Mucosa of descending colon (tissue), 3 donors: Measurements from ENCODE around the gene RALA. TPM values are rescaled to one million over a fixed set of nuclear protein-coding genes. Genes with fewer than 3 reads are reported as not detected.

Experiments
- ATAC-seq: fragments of 200-7000 bp; cut with Tn5 transposase; one replicate; pipeline ENCODE4 v1.9.1; 2020; ENCODE audit warnings: mild to moderate bottlenecking, moderate library complexity
- DNase-seq, 3 donors: peaks; one replicate each; pipeline ENCODE4 v3.0.0-alpha.2; 2020
- H3K36me3 ChIP-seq: fragments of 200-600 bp; one replicate; pipeline ENCODE4 v1.8.0; 2021; ENCODE audit warnings: low read depth, mild to moderate bottlenecking
- H3K4me1 ChIP-seq: fragments of 200-600 bp; one replicate; pipeline ENCODE4 v1.8.0; 2021; ENCODE audit warnings: low read depth, mild to moderate bottlenecking
- H3K4me3 ChIP-seq: fragments of 200-600 bp; one replicate; pipeline ENCODE4 v1.8.0; 2021; ENCODE audit warnings: mild to moderate bottlenecking
- H3K9me3 ChIP-seq: fragments of 200-600 bp; one replicate; pipeline ENCODE4 v1.8.0; 2021; ENCODE audit warnings: mild to moderate bottlenecking
- intact Hi-C, 2 donors: fragments of 100-400 bp; cut with DNase I in 1 of 2; cut with micrococcal nuclease in 1 of 2; formaldehyde crosslinking; loops; one replicate each; pipeline versions ENCODE4 v1.11.0 to v1.11.1; 2022; cut with DNase I, micrococcal nuclease
- total RNA-seq, 3 donors: library from RNA; stranded (reverse); fragmentation: NEBNext Ultra II Directional in 2 of 3; extraction: Animal tissue kit (Norgen Biotek cat#: 25700) in 2 of 3; gene quantifications; one replicate each; pipeline versions ENCODE4 v1.2.1 to v1.2.4, GENCODE V29; 2021 to 2023
- TF ChIP-seq, protein P1 (sequence below): fragments of 200-600 bp; IDR thresholded peaks from one replicate; pipeline ENCODE4 v1.8.0; 2022; ENCODE audit warnings: antibody characterized with exemption, mild to moderate bottlenecking
- donor health status: DM: no; HTN: no; CAD: no; lungs with moderate emphysema.
- donor health status: DM: no; HTN: no; CAD: no.
- donor health status: DM: no; HTN: yes; CAD: no.

RALA gene
- total RNA-seq, 3 donors from 2014 or later, result 35.6 to 52.5 (median 50.3) TPM

DNA sequence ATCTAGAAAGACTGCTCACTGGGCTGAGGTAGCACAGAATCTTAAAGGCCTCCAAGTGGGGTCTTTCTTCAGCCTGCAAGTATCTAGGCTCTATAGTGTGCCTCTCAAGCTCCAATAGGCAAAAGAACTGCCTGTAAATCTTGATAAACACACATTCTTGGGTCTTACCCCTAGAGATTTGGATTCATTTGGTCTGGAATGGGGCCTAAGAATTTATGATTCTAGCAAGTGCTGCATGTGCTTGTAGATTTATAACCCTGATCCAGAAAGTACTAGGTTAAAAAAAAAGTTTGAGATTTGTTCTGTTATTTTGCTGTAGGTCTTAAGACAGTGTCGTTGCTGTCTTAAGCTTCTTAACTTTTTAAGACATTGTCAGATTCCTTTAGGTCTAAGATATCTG, 74.1 kb downstream of the RALA start:
- TF ChIP-seq, protein P1, sequence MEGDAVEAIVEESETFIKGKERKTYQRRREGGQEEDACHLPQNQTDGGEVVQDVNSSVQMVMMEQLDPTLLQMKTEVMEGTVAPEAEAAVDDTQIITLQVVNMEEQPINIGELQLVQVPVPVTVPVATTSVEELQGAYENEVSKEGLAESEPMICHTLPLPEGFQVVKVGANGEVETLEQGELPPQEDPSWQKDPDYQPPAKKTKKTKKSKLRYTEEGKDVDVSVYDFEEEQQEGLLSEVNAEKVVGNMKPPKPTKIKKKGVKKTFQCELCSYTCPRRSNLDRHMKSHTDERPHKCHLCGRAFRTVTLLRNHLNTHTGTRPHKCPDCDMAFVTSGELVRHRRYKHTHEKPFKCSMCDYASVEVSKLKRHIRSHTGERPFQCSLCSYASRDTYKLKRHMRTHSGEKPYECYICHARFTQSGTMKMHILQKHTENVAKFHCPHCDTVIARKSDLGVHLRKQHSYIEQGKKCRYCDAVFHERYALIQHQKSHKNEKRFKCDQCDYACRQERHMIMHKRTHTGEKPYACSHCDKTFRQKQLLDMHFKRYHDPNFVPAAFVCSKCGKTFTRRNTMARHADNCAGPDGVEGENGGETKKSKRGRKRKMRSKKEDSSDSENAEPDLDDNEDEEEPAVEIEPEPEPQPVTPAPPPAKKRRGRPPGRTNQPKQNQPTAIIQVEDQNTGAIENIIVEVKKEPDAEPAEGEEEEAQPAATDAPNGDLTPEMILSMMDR, result no peak
- H3K4me3 ChIP-seq, result no peak overlapping the region
- DNase-seq (no peak), ATAC-seq (no peak)
- intact Hi-C loops, result no loop called here
- no peaks in the 10 kb centered on the region for H3K9me3 ChIP-seq
- no peaks in the 10 kb centered on the region for H3K36me3 ChIP-seq
- peaks cover 3% of the 10 kb centered on the region for H3K4me1 ChIP-seq

DNA sequence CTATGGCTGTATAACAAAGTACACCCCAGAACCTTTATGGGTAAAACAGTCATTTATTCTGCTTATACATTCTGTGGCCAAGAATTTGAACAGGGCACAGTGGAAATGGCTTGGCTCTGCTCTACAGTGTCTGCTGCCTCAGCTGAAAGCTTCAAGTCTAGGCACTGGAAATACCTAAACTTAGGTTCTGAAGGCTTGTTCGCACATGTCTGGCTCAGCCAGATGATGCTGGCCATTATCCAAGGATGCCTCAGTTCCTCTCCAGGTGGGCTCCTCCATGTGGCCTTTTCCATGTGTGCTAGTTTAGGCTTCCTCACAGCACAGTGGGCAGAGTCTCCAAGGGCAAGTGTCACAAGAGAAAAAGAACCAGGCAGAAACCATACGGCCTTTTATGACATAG, 76.8 kb downstream of the RALA start:
- Histone ChIP-seq H3K9me3 (no peaks in the 10 kb centered on the region), H3K4me1 (peaks cover 3% of the 10 kb centered on the region), H3K4me3 (no peak overlapping the region), H3K36me3 (no peaks in the 10 kb centered on the region)
- intact Hi-C loops, result no loop called here
- ATAC-seq, result no peak
- TF ChIP-seq, protein P1, result no peak
- DNase-seq, result no peak

DNA sequence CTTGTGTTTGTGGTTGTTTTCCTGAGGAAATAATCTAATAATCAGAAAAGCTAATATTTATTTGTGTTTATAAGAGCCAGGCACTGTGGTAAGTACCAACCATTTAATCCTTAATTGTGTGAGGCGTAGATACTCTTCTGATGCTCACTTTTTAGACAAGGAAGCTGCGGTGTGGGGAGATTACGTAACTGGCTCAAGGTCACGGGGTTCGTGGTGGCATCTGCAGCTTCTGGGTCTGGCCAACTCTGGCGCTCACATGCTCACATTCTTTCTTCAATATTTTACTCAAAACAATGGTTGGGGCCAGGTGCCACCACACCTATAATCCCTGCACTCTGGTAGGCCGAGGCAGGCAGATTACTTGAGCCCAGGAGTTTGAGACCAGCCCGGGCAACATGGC, 77.6 kb downstream of the RALA start:
- Histone ChIP-seq H3K4me1 (peaks cover 3% of the 10 kb centered on the region), H3K9me3 (no peaks in the 10 kb centered on the region), H3K36me3 (no peaks in the 10 kb centered on the region), H3K4me3 (no peak overlapping the region)
- intact Hi-C loops, result no loop called here
- ATAC-seq (no peak), DNase-seq (peak in 2 of 3 donors; percentile 41 to 55)
- TF ChIP-seq, protein P1, result no peak

DNA sequence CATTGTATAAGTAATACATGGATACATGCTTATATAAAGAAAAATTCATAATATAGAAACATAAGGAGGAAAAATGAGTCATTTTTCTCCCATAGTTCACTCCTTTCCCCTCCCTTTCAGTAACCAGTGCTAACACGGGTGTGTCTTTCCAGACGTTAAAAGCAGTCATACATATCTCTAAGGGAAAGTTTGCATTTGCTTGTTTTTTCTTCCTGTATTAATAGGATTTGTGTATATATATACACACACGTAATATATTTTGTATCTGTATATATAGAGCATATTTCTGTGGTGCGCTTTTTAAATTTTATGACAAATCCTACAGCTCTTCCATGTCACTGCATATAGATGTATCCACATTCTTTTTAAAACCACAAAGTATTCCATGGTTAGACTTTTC, 78.8 kb downstream of the RALA start:
- ATAC-seq, result peak; percentile 82
- intact Hi-C loops, result no loop called here
- no peaks in the 10 kb centered on the region for H3K9me3 ChIP-seq

DNA sequence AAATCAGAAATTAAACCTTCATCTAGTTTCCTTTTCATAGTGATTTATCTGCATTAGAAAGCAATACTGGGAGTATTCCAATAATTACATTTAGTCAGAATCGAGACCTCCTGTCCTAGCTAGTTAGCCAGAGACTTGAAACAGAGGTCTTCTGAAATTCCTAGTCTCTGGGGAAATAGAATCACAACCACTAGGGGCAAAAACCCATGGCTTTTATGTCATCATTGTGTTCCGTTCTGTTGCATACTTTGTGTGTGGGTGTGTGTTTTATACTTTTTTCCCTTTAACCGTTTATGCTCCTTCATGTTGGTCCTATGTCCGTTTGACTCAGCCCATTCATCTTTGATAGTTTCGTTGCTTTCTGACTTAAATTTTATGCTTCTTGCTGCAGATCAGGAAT, 79.8 kb downstream of the RALA start:
- Histone ChIP-seq H3K9me3 (no peaks in the 10 kb centered on the region), H3K4me1 (peaks cover 3% of the 10 kb centered on the region), H3K36me3 (no peaks in the 10 kb centered on the region), H3K4me3 (no peak overlapping the region)
- DNase-seq, result no peak
- intact Hi-C loops, result no loop called here
- TF ChIP-seq, protein P1, result no peak
- ATAC-seq, result no peak

More for the DNA sequence above, 78.8 kb downstream of the RALA start:
- no peak overlapping the region for H3K4me3 ChIP-seq
- DNase-seq, result no peak
- TF ChIP-seq, protein P1, result no peak
- H3K4me1 ChIP-seq, result peaks cover 3% of the 10 kb centered on the region
- no peaks in the 10 kb centered on the region for H3K36me3 ChIP-seq

DNA sequence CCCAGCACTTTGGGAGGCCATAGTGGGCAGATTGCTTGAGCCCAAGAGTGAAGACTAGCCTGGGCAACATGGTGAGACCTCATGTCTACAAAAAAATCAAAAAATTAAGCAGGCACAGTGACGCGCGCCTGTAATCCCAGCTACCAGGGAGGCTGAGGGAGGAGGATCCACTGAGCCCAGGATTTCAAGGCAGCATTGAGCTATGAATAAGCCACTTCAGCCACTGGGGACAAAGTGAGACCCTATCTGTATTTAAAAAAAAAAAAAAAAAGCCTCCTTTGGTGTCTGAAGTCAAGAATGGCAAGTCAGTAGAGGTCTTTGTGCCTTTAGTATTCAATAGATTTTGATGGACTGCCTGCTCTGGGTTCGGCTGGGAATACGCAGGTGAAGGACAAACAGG, 85.7 kb downstream of the RALA start:
- ATAC-seq (no peak), DNase-seq (no peak)
- TF ChIP-seq, protein P1, result no peak
- Histone ChIP-seq H3K4me1 (no peaks in the 10 kb centered on the region), H3K36me3 (no peaks in the 10 kb centered on the region), H3K9me3 (peaks cover 10% of the 10 kb centered on the region), H3K4me3 (no peak overlapping the region)
- intact Hi-C loops, result no loop called here
